HepG2 (cell line): ENCODE results near the gene CCNB1IP1. TPM values are rescaled to one million over a fixed set of nuclear protein-coding genes. Genes with fewer than 3 reads are reported as not detected.

Experiments used
- ATAC-seq: fragments of 200-7000 bp; cut with Tn5 transposase; 3 replicates; pipeline ENCODE4 v1.9.1; 2020; ENCODE audit warnings: mild to moderate bottlenecking, moderate library complexity
- BruUV-seq: library from RNA; stranded (reverse); fragments of 400-500 nt; replicated peaks from 2 replicates; lab custom pipeline; 2021; lab: Mats Ljungman, UMichigan
- CTCF ChIA-PET: fragments of 300-600 bp; formaldehyde crosslinking; extraction: SDS; loops from one replicate; lab custom pipeline; 2021; ENCODE audit warnings: low total read pairs, inconsistent platforms, low intra/inter-chr PET ratio; lab: Yijun Ruan, JAX
- POLR2A ChIA-PET: fragments of 350-600 bp; sonication (Branson Sonifier 250); formaldehyde crosslinking; loops from one replicate; lab custom pipeline; 2020; ENCODE audit warnings: antibody characterized with exemption, inconsistent platforms; lab: Yijun Ruan, JAX
- DNase-seq: peaks from one replicate; pipeline ENCODE4 v3.0.0-alpha.2; 2015; ENCODE audit warnings: low spot score
- FAIRE-seq: peaks from 3 replicates; lab custom pipeline; 2011; peaks lifted over from hg19 to GRCh38; lab: Jason Lieb, UNC
- H2AFZ ChIP-seq: one replicate; pipeline ENCODE4 v1.6.1; 2011; ENCODE audit warnings: low read length, inconsistent platforms
- H3K27ac ChIP-seq: fragments of 300-600 bp; 3 replicates; pipeline ENCODE4 v1.8.0; 2011; ENCODE audit warnings: mixed run types, mild to moderate bottlenecking, mixed read lengths, low read length, inconsistent platforms; ENCODE audit not compliant: insufficient read depth; ENCODE audit errors: extremely low read length
- H3K27me3 ChIP-seq, 2 experiments: fragments of 200-600 bp in 1 of 2; 2 replicates in 1 of 2; 3 replicates in 1 of 2; pipeline versions ENCODE4 v1.6.0 to v1.8.0; 2011; ENCODE audit warnings: low read length in 2 of 2, mild to moderate bottlenecking in 2 of 2, moderate library complexity in 2 of 2, inconsistent platforms in 1 of 2; ENCODE audit not compliant: insufficient read depth in 2 of 2, control insufficient read depth in 1 of 2
- H3K36me3 ChIP-seq, 2 experiments: fragments of 200-600 bp in 1 of 2; replicated peaks in 1 of 2; 2 replicates in 1 of 2; 3 replicates in 1 of 2; pipeline versions ENCODE4 v1.5.1 to v1.8.0; 2011; ENCODE audit warnings: low read length in 2 of 2, inconsistent platforms in 1 of 2; ENCODE audit not compliant: insufficient read depth in 2 of 2, control insufficient read depth in 1 of 2
- H3K4me1 ChIP-seq: 2 replicates; pipeline ENCODE4 v1.5.1; 2012; ENCODE audit warnings: low read length, inconsistent platforms; ENCODE audit not compliant: insufficient read depth
- H3K4me2 ChIP-seq: 2 replicates; pipeline ENCODE4 v1.6.0; 2011; ENCODE audit warnings: low read depth, low read length, inconsistent platforms
- H3K4me3 ChIP-seq, 3 experiments: fragments of 200-600 bp in 1 of 3; sonication (generic), shearing (Covaris generic) in 1 of 3; replicated peaks in 1 of 3; 2 replicates each; pipeline ENCODE4 v1.5.1; 2011 to 2016; ENCODE audit warnings: low read length in 3 of 3, inconsistent platforms in 2 of 3, low read depth in 2 of 3, mild to moderate bottlenecking in 2 of 3, control low read depth in 1 of 3, mixed read lengths in 1 of 3; ENCODE audit not compliant: insufficient read depth in 1 of 3
- H3K79me2 ChIP-seq: one replicate; pipeline ENCODE4 v1.6.1; 2011; ENCODE audit warnings: low read length, inconsistent platforms; ENCODE audit not compliant: insufficient read depth
- H3K9ac ChIP-seq: 2 replicates; pipeline ENCODE4 v1.6.0; 2011; ENCODE audit warnings: mild to moderate bottlenecking, low read depth, low read length, inconsistent platforms; ENCODE audit not compliant: insufficient read depth
- H3K9me3 ChIP-seq: 2 replicates; pipeline ENCODE4 v1.5.1; 2012; ENCODE audit warnings: mild to moderate bottlenecking, low read length
- H4K20me1 ChIP-seq: 2 replicates; pipeline ENCODE4 v1.6.0; 2011; ENCODE audit warnings: inconsistent platforms, mild to moderate bottlenecking, low read length, moderate library complexity; ENCODE audit not compliant: insufficient read depth
- HIC2 ChIP-seq: sonication (generic); formaldehyde crosslinking; IDR thresholded peaks from 2 replicates; pipeline ENCODE4 v1.9.0; 2022; ENCODE audit warnings: low read depth, missing genetic modification reagents
- KLF13 ChIP-seq: sonication (generic); formaldehyde crosslinking; IDR thresholded peaks from 2 replicates; pipeline ENCODE4 v1.4.0; 2020; ENCODE audit warnings: mild to moderate bottlenecking, missing genetic modification reagents
- NRL ChIP-seq: sonication (generic); formaldehyde crosslinking; IDR thresholded peaks from 2 replicates; pipeline ENCODE4 v1.5.0; 2020; ENCODE audit warnings: missing genetic modification reagents, mild to moderate bottlenecking, moderate library complexity, borderline replicate concordance
- POGZ ChIP-seq: sonication (generic); formaldehyde crosslinking; IDR thresholded peaks from 2 replicates; pipeline ENCODE4 v1.4.0; 2020; ENCODE audit warnings: mild to moderate bottlenecking, missing genetic modification reagents
- POLR2AphosphoS2 ChIP-seq: IDR thresholded peaks from 2 replicates; pipeline ENCODE4 v1.6.1; 2011; ENCODE audit warnings: low read depth, low read length, improper control_type of control experiment
- ZFP82 ChIP-seq: sonication (generic); formaldehyde crosslinking; IDR thresholded peaks from 2 replicates; pipeline ENCODE4 v1.5.1; 2020; ENCODE audit warnings: mild to moderate bottlenecking, missing genetic modification reagents, borderline replicate concordance
- ZNF142 ChIP-seq: sonication (generic); formaldehyde crosslinking; IDR thresholded peaks from 2 replicates; pipeline ENCODE4 v1.4.0; 2020; ENCODE audit warnings: missing genetic modification reagents
- ZNF230 ChIP-seq: sonication (generic); formaldehyde crosslinking; IDR thresholded peaks from 2 replicates; pipeline ENCODE4 v1.4.0; 2020; ENCODE audit warnings: mild to moderate bottlenecking, missing genetic modification reagents
- ZNF3 ChIP-seq: IDR thresholded peaks from 2 replicates; pipeline ENCODE4 v1.7.0; 2017; ENCODE audit warnings: inconsistent platforms
- ZNF34 ChIP-seq: sonication (generic); formaldehyde crosslinking; IDR thresholded peaks from 2 replicates; pipeline ENCODE4 v1.4.0; 2020; ENCODE audit warnings: mild to moderate bottlenecking, missing genetic modification reagents, borderline replicate concordance
- ZNF414 ChIP-seq: sonication (generic); formaldehyde crosslinking; IDR thresholded peaks from 2 replicates; pipeline ENCODE4 v1.5.0; 2020; ENCODE audit warnings: missing genetic modification reagents
- ZNF687 ChIP-seq: sonication (generic); formaldehyde crosslinking; IDR thresholded peaks from 2 replicates; pipeline ENCODE4 v1.5.1; 2020; ENCODE audit warnings: mild to moderate bottlenecking, missing genetic modification reagents, moderate library complexity
- ZNF879 ChIP-seq: sonication (generic); formaldehyde crosslinking; IDR thresholded peaks from 2 replicates; pipeline ENCODE4 v1.8.1; 2023; ENCODE audit warnings: missing genetic modification reagents
- WGBS: methylation state at CpG from one replicate; pipeline ENCODE4 v1.1.6; 2017; ENCODE audit warnings: low lambda C conversion rate; 5-methylcytosine and 5-hydroxymethylcytosine counted together
- in situ Hi-C: cut with HindIII; loops from 2 replicates; pipeline ENCODE4 v1.10.0; 2017; ENCODE audit warnings: low pct_unique_long_range_greater_than_20kb; ENCODE audit not compliant: extremely low pct_ligation_motif_present
- intact Hi-C: fragments of 100-400 bp; cut with micrococcal nuclease; formaldehyde crosslinking; loops from one replicate; pipeline ENCODE4 v1.10.0; 2022; ENCODE audit not compliant: unreplicated experiment
- polyA plus RNA-seq, 8 experiments: library from polyadenylated mRNA; depleted of rRNA in 3 of 8; stranded (reverse) in 7 of 8; unstranded in 1 of 8; fragments of >200 nt; fragmentation: Illumina TruSeq in 4 of 8; extraction: Trizol in 4 of 8; gene quantifications; 2 replicates each; pipeline versions ENCODE4 v1.2.1 to v1.2.3, GENCODE V29; 2011 to 2016; ENCODE audit warnings: low read depth in 4 of 8, missing spikeins in 1 of 8, mixed read lengths in 1 of 8; ENCODE audit not compliant: insufficient read depth in 1 of 8
- total RNA-seq, 5 experiments: library from RNA; depleted of rRNA; stranded (reverse); fragments of >200 nt; fragmentation: Illumina TruSeq; extraction: Trizol; gene quantifications; 2 replicates each; pipeline ENCODE4 v1.2.3, GENCODE V29; 2016; ENCODE audit warnings: low read depth in 1 of 5

The CCNB1IP1 gene
- total and polyA plus RNA-seq, 2 of the 13 experiments (the other 11 are each of a cell fraction or from before 2014, with no cell fraction given) = 98.3 to 125 TPM

- no peaks in the 10 kb centered on the region for H3K79me2 ChIP-seq
- H3K4me3 ChIP-seq = no peak overlapping the region
- 97% methylated on average over 2 of the region's 2 CpGs for WGBS
- H4K20me1 ChIP-seq = no peaks in the 10 kb centered on the region
- FAIRE-seq (no peak), DNase-seq (no peak), ATAC-seq (no peak)
- CTCF ChIA-PET = interaction anchor here (2.2 kb wide), 1 partner anchor 23 kb away, joined by 11 read pairs; no protein-coding TSS in a partner anchor
- in situ Hi-C loops = no loop called here
- intact Hi-C loops = no loop called here
- H3K27ac ChIP-seq = no peak overlapping the region
- H3K4me1 ChIP-seq = peaks cover 11% of the 10 kb centered on the region
- POLR2A ChIA-PET = no interaction called here
- H3K9ac ChIP-seq = no peak overlapping the region
- H3K27me3 ChIP-seq = no peaks in the 10 kb centered on the region
- no peak overlapping the region for H3K4me2 ChIP-seq
- peaks cover 13 to 65% of the 10 kb centered on the region in 2 experiments for H3K36me3 ChIP-seq
- H3K9me3 ChIP-seq = no peaks in the 10 kb centered on the region
- BruUV-seq = no TSS peak
- no peak overlapping the region for H2AFZ ChIP-seq
- TF ChIP-seq ZNF879 (CRISPR knock-in tag) (no peak), ZNF34 (CRISPR knock-in tag) (no peak), HIC2 (CRISPR knock-in tag) (no peak), ZFP82 (CRISPR knock-in tag) (no peak), ZNF3 (no peak), KLF13 (no peak), ZNF414 (CRISPR knock-in tag) (no peak), NRL (no peak), POLR2AphosphoS2 (no peak), POGZ (no peak), ZNF142 (CRISPR knock-in tag) (no peak), ZNF687 (CRISPR knock-in tag) (no peak), ZNF230 (CRISPR knock-in tag) (no peak)
Observed at GRCh38 chr14:20350282-20350681, 17.2 kb upstream of the CCNB1IP1 start.
